GM12878 (cell line): ENCODE measurements around the gene COX10. TPM values are rescaled to one million over a fixed set of nuclear protein-coding genes. Genes with fewer than 3 reads are reported as not detected.

ENCODE experiments used
- ATAC-seq: fragments of 200-7000 bp; cut with Tn5 transposase; 3 replicates; pipeline ENCODE4 v1.9.1; 2020; ENCODE audit warnings: mild to moderate bottlenecking, moderate library complexity
- BruUV-seq: library from RNA; stranded (reverse); fragments of 400-500 nt; replicated peaks from 2 replicates; lab custom pipeline; 2021; lab: Mats Ljungman, UMichigan
- CTCF ChIA-PET: fragments of 300-600 bp; sonication (Branson Sonifier 250); formaldehyde crosslinking; extraction: SDS; loops from one replicate; lab custom pipeline; 2021; ENCODE audit warnings: inconsistent platforms; lab: Yijun Ruan, JAX
- POLR2A ChIA-PET: fragments of 350-600 bp; formaldehyde crosslinking; extraction: SDS; loops from one replicate; lab custom pipeline; 2021; ENCODE audit warnings: inconsistent platforms; lab: Charles Lee
- RAD21 ChIA-PET: fragments of 300-600 bp; sonication (Branson Sonifier 250); formaldehyde crosslinking; loops from one replicate; lab custom pipeline; 2023; ENCODE audit warnings: antibody characterized with exemption; ENCODE audit not compliant: unreplicated experiment; lab: Charles Lee
- SMC1A ChIA-PET: fragments of 300-600 bp; sonication (Branson Sonifier 250); formaldehyde crosslinking; loops from one replicate; lab custom pipeline; 2023; ENCODE audit not compliant: unreplicated experiment, uncharacterized antibody; lab: Charles Lee
- DNase-seq: peaks from one replicate; pipeline ENCODE4 v3.0.0-alpha.2; 2011; ENCODE audit warnings: low read depth, low spot score
- FAIRE-seq: peaks from 3 replicates; lab custom pipeline; 2011; peaks lifted over from hg19 to GRCh38; lab: Jason Lieb, UNC
- H2AFZ ChIP-seq: 2 replicates; pipeline ENCODE4 v1.6.0; 2011; ENCODE audit warnings: low read depth, low read length, control low read depth; ENCODE audit not compliant: control insufficient read depth
- H3K27ac ChIP-seq: 2 replicates; pipeline ENCODE4 v1.5.1; 2011; ENCODE audit warnings: control low read depth; ENCODE audit not compliant: control insufficient read depth, insufficient read depth
- H3K27me3 ChIP-seq, 2 experiments: replicated peaks in 1 of 2; 2 replicates each; pipeline versions ENCODE4 v1.6.0 to v1.6.1; 2011; ENCODE audit warnings: low read length in 1 of 2; ENCODE audit not compliant: control insufficient read depth in 2 of 2, insufficient read depth in 2 of 2
- H3K36me3 ChIP-seq, 2 experiments: 2 replicates each; pipeline ENCODE4 v1.5.1; 2011; ENCODE audit warnings: low read length in 1 of 2; ENCODE audit not compliant: control insufficient read depth in 2 of 2, insufficient read depth in 2 of 2
- H3K4me1 ChIP-seq: 2 replicates; pipeline ENCODE4 v1.6.1; 2011; ENCODE audit warnings: mild to moderate bottlenecking, low read length, moderate library complexity, mixed read lengths; ENCODE audit not compliant: control insufficient read depth, insufficient read depth
- H3K4me2 ChIP-seq: 2 replicates; pipeline ENCODE4 v1.6.0; 2011; ENCODE audit warnings: control low read depth; ENCODE audit not compliant: control insufficient read depth, insufficient read depth
- H3K4me3 ChIP-seq: fragments of 200-600 bp; sonication (generic); 2 replicates; pipeline ENCODE4 v1.5.1; 2016
- H3K79me2 ChIP-seq: 2 replicates; pipeline ENCODE4 v1.6.0; 2011; ENCODE audit warnings: low read length; ENCODE audit not compliant: control insufficient read depth, insufficient read depth
- H3K9ac ChIP-seq: 2 replicates; pipeline ENCODE4 v1.8.0; 2011; ENCODE audit warnings: low read length, control low read depth, mixed read lengths; ENCODE audit not compliant: control insufficient read depth, insufficient read depth
- H3K9me3 ChIP-seq: replicated peaks from 3 replicates; pipeline ENCODE4 v1.5.1; 2011; ENCODE audit warnings: mild to moderate bottlenecking, low read length; ENCODE audit not compliant: control insufficient read depth, insufficient read depth
- H4K20me1 ChIP-seq: 2 replicates; pipeline ENCODE4 v1.6.0; 2011; ENCODE audit not compliant: control insufficient read depth, insufficient read depth
- BACH1 ChIP-seq: fragments of 450-650 bp; IDR thresholded peaks from 2 replicates; pipeline ENCODE4 v1.6.1; 2017; ENCODE audit warnings: mild to moderate bottlenecking, borderline replicate concordance
- CBX3 ChIP-seq: fragments of 200-600 bp; sonication (generic); IDR thresholded peaks from 2 replicates; pipeline ENCODE4 v1.6.1; 2016; ENCODE audit warnings: low read depth, borderline replicate concordance
- CHD4 ChIP-seq: fragments of 200-600 bp; sonication (generic); IDR thresholded peaks from 2 replicates; pipeline ENCODE4 v1.6.1; 2016; ENCODE audit warnings: mild to moderate bottlenecking
- E2F4 ChIP-seq: IDR thresholded peaks from 2 replicates; pipeline ENCODE4 v1.6.1; 2012; ENCODE audit warnings: low read depth, low read length, improper control_type of control experiment
- EED ChIP-seq: sonication (generic); IDR thresholded peaks from 2 replicates; pipeline ENCODE4 v1.6.1; 2016; ENCODE audit warnings: antibody characterized with exemption, low read depth
- ETV6 ChIP-seq, 2 experiments: fragments of 450-650 bp in 1 of 2; IDR thresholded peaks in 1 of 2; conservative IDR thresholded peaks in 1 of 2; 2 replicates each; pipeline ENCODE4 v1.6.1; 2014; ENCODE audit warnings: antibody characterized with exemption in 1 of 2, borderline replicate concordance in 1 of 2, low read depth in 1 of 2, mild to moderate bottlenecking in 1 of 2, moderate library complexity in 1 of 2
- EZH2 ChIP-seq: IDR thresholded peaks from 2 replicates; pipeline ENCODE4 v1.6.1; 2012; ENCODE audit warnings: low read depth, mild to moderate bottlenecking, control low read depth, inconsistent platforms, low read length, borderline replicate concordance; ENCODE audit not compliant: control insufficient read depth
- HDAC2 ChIP-seq: fragments of 200-600 bp; sonication (generic); IDR thresholded peaks from 2 replicates; pipeline ENCODE4 v1.6.1; 2017
- IRF5 ChIP-seq: fragments of 450-650 bp; IDR thresholded peaks from 2 replicates; pipeline ENCODE4 v1.6.1; 2017; ENCODE audit warnings: borderline replicate concordance
- KLF5 ChIP-seq: fragments of 450-650 bp; IDR thresholded peaks from 2 replicates; pipeline ENCODE4 v1.6.1; 2014; ENCODE audit warnings: mild to moderate bottlenecking; ENCODE audit not compliant: partially characterized antibody
- NBN ChIP-seq: fragments of 450-650 bp; IDR thresholded peaks from 2 replicates; pipeline ENCODE4 v1.6.1; 2016
- SREBF1 ChIP-seq: IDR thresholded peaks from 2 replicates; pipeline ENCODE4 v1.6.1; 2012; ENCODE audit warnings: mild to moderate bottlenecking, low read length
- TARDBP ChIP-seq: IDR thresholded peaks from 2 replicates; pipeline ENCODE4 v1.6.1; 2016; ENCODE audit warnings: borderline replicate concordance
- TBL1XR1 ChIP-seq: IDR thresholded peaks from 2 replicates; pipeline ENCODE4 v1.6.1; 2012; ENCODE audit warnings: low read depth, low read length, improper control_type of control experiment
- ZSCAN29 ChIP-seq: fragments of 450-650 bp; IDR thresholded peaks from 2 replicates; pipeline ENCODE4 v1.6.1; 2017; ENCODE audit warnings: mild to moderate bottlenecking, moderate library complexity
- WGBS: methylation state at CpG from one replicate; pipeline ENCODE4 v1.1.6; 2016; ENCODE audit warnings: low lambda C conversion rate; ENCODE audit not compliant: insufficient replicate concordance, insufficient coverage; ENCODE audit errors: missing lambda C conversion rate; 5-methylcytosine and 5-hydroxymethylcytosine counted together
- in situ Hi-C: fragments of 300-500 bp; cut with MboI; formaldehyde crosslinking; loops from 9 replicates; pipeline ENCODE4 v1.14.3; 2018; ENCODE audit warnings: mixed read lengths
- intact Hi-C: fragments of 100-400 bp; cut with micrococcal nuclease; formaldehyde crosslinking; loops from one replicate; pipeline ENCODE4 v1.14.2; 2022; ENCODE audit not compliant: unreplicated experiment
- polyA plus RNA-seq, 11 experiments: library from polyadenylated mRNA; depleted of rRNA in 4 of 11; unstranded in 6 of 11; stranded (reverse) in 5 of 11; fragments of >200 nt; fragmentation: Nextera tagmentation in 4 of 11; fragmentation: Illumina TruSeq in 1 of 11; extraction: Ambion mirVana in 4 of 11; extraction: Trizol in 1 of 11; gene quantifications; 1 replicate in 1 of 11; 2 replicates in 10 of 11; pipeline versions ENCODE4 v1.2.1 to v1.2.3, GENCODE V29; 2011 to 2016; ENCODE audit warnings: inconsistent platforms in 2 of 11, missing spikeins in 2 of 11, low read depth in 1 of 11
- total RNA-seq, 4 experiments: library from RNA; depleted of rRNA in 3 of 4; stranded (reverse); fragments of >200 nt in 3 of 4; fragmentation: Illumina TruSeq in 1 of 4; extraction: Trizol in 1 of 4; gene quantifications; 2 replicates each; pipeline versions ENCODE4 v1.2.1 to v1.2.3, GENCODE V29; 2013 to 2021
- TF ChIP-seq, protein P1 (sequence below): IDR thresholded peaks from 2 replicates; pipeline ENCODE4 v1.6.1; 2012; ENCODE audit warnings: low read depth, low read length, improper control_type of control experiment

Gene COX10
- total and polyA plus RNA-seq, 10 of the 15 experiments (the other 5 are each of a cell fraction or from before 2014, with no cell fraction given): 9.6 to 29.4 (median 21.3) TPM

GRCh38 chr17:14121952-14122351, 52.6 kb downstream of the COX10 start:
- H3K27ac ChIP-seq: no peak overlapping the region
- TF ChIP-seq CBX3: no peak
- TF ChIP-seq BACH1: no peak
- no peak for TF ChIP-seq NBN
- no peak for TF ChIP-seq CHD4
- TF ChIP-seq ZSCAN29: no peak
- TF ChIP-seq EZH2: no peak
- TF ChIP-seq TBL1XR1: no peak
- TF ChIP-seq E2F4: no peak
- no peak for TF ChIP-seq HDAC2
- TF ChIP-seq IRF5: no peak
- no peak for TF ChIP-seq KLF5
- TF ChIP-seq, protein P1, sequence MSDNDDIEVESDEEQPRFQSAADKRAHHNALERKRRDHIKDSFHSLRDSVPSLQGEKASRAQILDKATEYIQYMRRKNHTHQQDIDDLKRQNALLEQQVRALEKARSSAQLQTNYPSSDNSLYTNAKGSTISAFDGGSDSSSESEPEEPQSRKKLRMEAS: no peak
- TF ChIP-seq EED: no peak
- no peak for TF ChIP-seq SREBF1
- TF ChIP-seq ETV6 (conservative IDR thresholded peaks at IDR 0.05 in 1 of 2, IDR thresholded peaks at IDR 0.05 in 1 of 2; ENCODE audit: borderline replicate concordance in 1 of 2, low read depth in 1 of 2): no peak
- no peak for TF ChIP-seq TARDBP
- TF ChIP-seq, all 136 proteins: peak for 0
- 97% methylated on average over 6 of the region's 6 CpGs for WGBS
- POLR2A ChIA-PET: no interaction called here
- Histone ChIP-seq H3K9ac (no peak overlapping the region), H4K20me1 (peaks cover 6% of the 10 kb centered on the region; the same call in 1 of the 2 replicates), H3K79me2 (no peaks in the 10 kb centered on the region; the same call in 1 of the 2 replicates), H3K27me3 (no peaks in the 10 kb centered on the region), H3K4me1 (peaks cover 6% of the 10 kb centered on the region; the same call in 1 of the 2 replicates), H3K9me3 (no peaks in the 10 kb centered on the region), H3K36me3 (no peaks in the 10 kb centered on the region), H2AFZ (no peak overlapping the region), H3K4me2 (no peak overlapping the region), H3K4me3 (no peak overlapping the region)
- FAIRE-seq (no peak), DNase-seq (no peak), ATAC-seq (no peak)
- in situ Hi-C loops: no loop called here
- RAD21 ChIA-PET: no interaction called here
- CTCF ChIA-PET: no interaction called here
- no TSS peak for BruUV-seq
- SMC1A ChIA-PET: interaction anchor here (1.3 kb wide), 1 partner anchor 9 kb away, joined by 3 read pairs; no protein-coding TSS in a partner anchor
- intact Hi-C loops: no loop called here
